Measurements from ENCODE around the gene RBM33. TPM values are rescaled to one million over a fixed set of nuclear protein-coding genes. Genes with fewer than 3 reads are reported as not detected.

Gene RBM33
- total and polyA plus RNA-seq, 10 of the 15 experiments (the other 5 are each of a cell fraction or from before 2014, with no cell fraction given), result 4.7 to 67.2 (median 24.3) TPM

- Histone ChIP-seq H3K79me2 (ENCODE audit: control insufficient read depth, insufficient read depth, low read length) (peaks cover 20% of the 10 kb centered on the region), H3K4me3 (no peak overlapping the region), H3K4me2 (ENCODE audit: control insufficient read depth, insufficient read depth) (no peak overlapping the region), H3K9me3 (replicated peaks; ENCODE audit: control insufficient read depth, insufficient read depth, low read length) (no peaks in the 10 kb centered on the region; the same call in 2 of the 3 replicates), H4K20me1 (ENCODE audit: control insufficient read depth, insufficient read depth) (no peaks in the 10 kb centered on the region), H3K27me3 (replicated peaks in 1 of 2; ENCODE audit: control insufficient read depth in 2 of 2, insufficient read depth in 2 of 2, low read length in 1 of 2) (no peaks in the 10 kb centered on the region), H2AFZ (ENCODE audit: control insufficient read depth, low read depth, low read length) (no peak overlapping the region), H3K36me3 (ENCODE audit: control insufficient read depth in 2 of 2, insufficient read depth in 2 of 2, low read length in 1 of 2) (peaks cover 15 to 18% of the 10 kb centered on the region in 2 experiments), H3K27ac (ENCODE audit: control insufficient read depth, insufficient read depth) (no peak overlapping the region), H3K4me1 (ENCODE audit: control insufficient read depth, insufficient read depth, low read length) (peaks cover 16% of the 10 kb centered on the region), H3K9ac (ENCODE audit: control insufficient read depth, insufficient read depth, low read length) (no peak overlapping the region)
- TF ChIP-seq ZBTB33 (IDR thresholded peaks at IDR 0.05), result no peak
- no peak for TF ChIP-seq ZNF622 (IDR thresholded peaks at IDR 0.05)
- no peak for TF ChIP-seq HDAC2 (IDR thresholded peaks at IDR 0.05)
- TF ChIP-seq ETV6 (conservative IDR thresholded peaks at IDR 0.05 in 1 of 2, IDR thresholded peaks at IDR 0.05 in 1 of 2; ENCODE audit: borderline replicate concordance in 1 of 2, low read depth in 1 of 2), result no peak
- no peak for TF ChIP-seq CHD2 (IDR thresholded peaks at IDR 0.05; ENCODE audit: borderline replicate concordance, low read depth, low read length)
- no peak for TF ChIP-seq PAX8 (IDR thresholded peaks at IDR 0.05)
- no peak for TF ChIP-seq TBL1XR1 (IDR thresholded peaks at IDR 0.05; ENCODE audit: low read depth, low read length)
- TF ChIP-seq NR2C2 (IDR thresholded peaks at IDR 0.05; ENCODE audit: borderline replicate concordance, control insufficient read depth, insufficient read length, low read depth), result no peak
- TF ChIP-seq NRF1 (conservative IDR thresholded peaks at IDR 0.05; ENCODE audit: low read depth, low read length), result no peak
- no peak for TF ChIP-seq ASH2L (IDR thresholded peaks at IDR 0.05; ENCODE audit: borderline replicate concordance, low read depth)
- TF ChIP-seq BHLHE40 (IDR thresholded peaks at IDR 0.05; ENCODE audit: borderline replicate concordance in 1 of 2, low read depth in 2 of 2, low read length in 1 of 2), result no peak
- no peak for TF ChIP-seq CTCF (IDR thresholded peaks at IDR 0.05 in 2 of 3, conservative IDR thresholded peaks at IDR 0.05 in 1 of 3; ENCODE audit: control insufficient read depth in 2 of 3, extremely low read depth in 1 of 3, insufficient read depth in 1 of 3, low read depth in 3 of 3, low read length in 3 of 3)
- intact Hi-C loops (cut with micrococcal nuclease; ENCODE audit: unreplicated experiment), result no loop called here
- ChIA-PET CTCF (interaction anchor here (0.9 to 14.1 kb wide), 3 partner anchors 32 to 136 kb away, joined by 3 to 192 read pairs (median 3); no protein-coding TSS in a partner anchor), RAD21 (ENCODE audit: unreplicated experiment) (interaction anchor here (4.6 kb wide), 1 partner anchor 136 kb away, joined by 21 read pairs; no protein-coding TSS in a partner anchor), POLR2A (no interaction called here), SMC1A (ENCODE audit: uncharacterized antibody, unreplicated experiment) (interaction anchor here (1.2 to 1.7 kb wide), 3 partner anchors 68 to 140 kb away, joined by 3 to 9 read pairs (median 5); no protein-coding TSS in a partner anchor)
- BruUV-seq (replicated peaks), result no TSS peak
- DNase-seq (ENCODE audit: low read depth, low spot score) (no peak), FAIRE-seq (no peak), ATAC-seq (no peak)
- WGBS (ENCODE audit: insufficient coverage, insufficient replicate concordance, low lambda C conversion rate, missing lambda C conversion rate), result 89% methylated on average over 3 of the region's 3 CpGs
- in situ Hi-C loops (cut with MboI), result no loop called here
These were observed 90.0 kb downstream of the RBM33 start for GRCh38 chr7:155734445-155734809.
